GM12878 (cell line): ENCODE results near the gene YWHAG. TPM values are rescaled to one million over a fixed set of nuclear protein-coding genes. Genes with fewer than 3 reads are reported as not detected.

Experiments
- BACH1 ChIP-seq: fragments of 450-650 bp; IDR thresholded peaks from 2 replicates; pipeline ENCODE4 v1.6.1; 2017; ENCODE audit warnings: mild to moderate bottlenecking, borderline replicate concordance
- BRCA1 ChIP-seq: IDR thresholded peaks from 2 replicates; pipeline ENCODE4 v1.6.1; 2011; ENCODE audit warnings: low read depth, low read length, improper control_type of control experiment
- CHD2 ChIP-seq: IDR thresholded peaks from 2 replicates; pipeline ENCODE4 v1.6.1; 2011; ENCODE audit warnings: low read depth, low read length, improper control_type of control experiment, borderline replicate concordance
- DPF2 ChIP-seq: fragments of 450-650 bp; IDR thresholded peaks from 2 replicates; pipeline ENCODE4 v1.6.1; 2017; ENCODE audit warnings: mild to moderate bottlenecking
- EED ChIP-seq: sonication (generic); IDR thresholded peaks from 2 replicates; pipeline ENCODE4 v1.6.1; 2016; ENCODE audit warnings: antibody characterized with exemption, low read depth
- EP300 ChIP-seq, 2 experiments: fragments of 150-350 bp in 1 of 2; IDR thresholded peaks; 2 replicates each; pipeline ENCODE4 v1.6.1; 2011 to 2012; ENCODE audit warnings: low read depth in 2 of 2, low read length in 2 of 2, borderline replicate concordance in 1 of 2, improper control_type of control experiment in 1 of 2, inconsistent platforms in 1 of 2; ENCODE audit not compliant: control insufficient read depth in 1 of 2
- HDAC2 ChIP-seq: fragments of 200-600 bp; sonication (generic); IDR thresholded peaks from 2 replicates; pipeline ENCODE4 v1.6.1; 2017
- HDGF ChIP-seq: fragments of 450-650 bp; IDR thresholded peaks from 2 replicates; pipeline ENCODE4 v1.6.1; 2016; ENCODE audit warnings: antibody characterized with exemption
- IKZF2 ChIP-seq, 2 experiments: fragments of 450-650 bp; IDR thresholded peaks; 2 replicates each; pipeline ENCODE4 v1.6.1; 2017; ENCODE audit warnings: mild to moderate bottlenecking in 2 of 2, moderate library complexity in 2 of 2
- IRF4 ChIP-seq: IDR thresholded peaks from 2 replicates; pipeline ENCODE4 v1.6.1; 2011; ENCODE audit warnings: low read depth, low read length
- MTA3 ChIP-seq: IDR thresholded peaks from 2 replicates; pipeline ENCODE4 v1.6.1; 2012; ENCODE audit warnings: low read length, inconsistent platforms, borderline replicate concordance
- MYC ChIP-seq: IDR thresholded peaks from 2 replicates; pipeline ENCODE4 v1.6.1; 2011; ENCODE audit warnings: mild to moderate bottlenecking, low read length, moderate library complexity, inconsistent platforms; ENCODE audit not compliant: insufficient read depth, insufficient replicate concordance, insufficient read length, severe bottlenecking
- NRF1 ChIP-seq: conservative IDR thresholded peaks from 2 replicates; pipeline ENCODE4 v1.6.1; 2011; ENCODE audit warnings: mild to moderate bottlenecking, low read depth, low read length, improper control_type of control experiment
- PAX8 ChIP-seq: fragments of 450-650 bp; IDR thresholded peaks from 2 replicates; pipeline ENCODE4 v1.6.1; 2017; ENCODE audit warnings: mild to moderate bottlenecking, moderate library complexity
- SMAD1 ChIP-seq: fragments of 450-650 bp; IDR thresholded peaks from 2 replicates; pipeline ENCODE4 v1.6.1; 2018; ENCODE audit warnings: mild to moderate bottlenecking, low read depth; ENCODE audit not compliant: partially characterized antibody
- SMARCA5 ChIP-seq: fragments of 450-650 bp; IDR thresholded peaks from 2 replicates; pipeline ENCODE4 v1.6.1; 2017; ENCODE audit warnings: mild to moderate bottlenecking
- SMC3 ChIP-seq: IDR thresholded peaks from 2 replicates; pipeline ENCODE4 v1.6.1; 2011; ENCODE audit warnings: low read length, improper control_type of control experiment, borderline replicate concordance
- SUZ12 ChIP-seq: fragments of 200-600 bp; sonication (generic); IDR thresholded peaks from one replicate; pipeline ENCODE4 v1.6.1; 2018; ENCODE audit warnings: antibody characterized with exemption, mild to moderate bottlenecking; ENCODE audit not compliant: unreplicated experiment
- TAF1 ChIP-seq: IDR thresholded peaks from 2 replicates; pipeline ENCODE4 v1.6.1; 2011; ENCODE audit warnings: mild to moderate bottlenecking, low read depth, low read length, borderline replicate concordance
- TARDBP ChIP-seq: IDR thresholded peaks from 2 replicates; pipeline ENCODE4 v1.6.1; 2016; ENCODE audit warnings: borderline replicate concordance
- polyA plus RNA-seq, 11 experiments: library from polyadenylated mRNA; depleted of rRNA in 4 of 11; unstranded in 6 of 11; stranded (reverse) in 5 of 11; fragments of >200 nt; fragmentation: Nextera tagmentation in 4 of 11; fragmentation: Illumina TruSeq in 1 of 11; extraction: Ambion mirVana in 4 of 11; extraction: Trizol in 1 of 11; gene quantifications; 1 replicate in 1 of 11; 2 replicates in 10 of 11; pipeline versions ENCODE4 v1.2.1 to v1.2.3, GENCODE V29; 2011 to 2016; ENCODE audit warnings: inconsistent platforms in 2 of 11, missing spikeins in 2 of 11, low read depth in 1 of 11
- total RNA-seq, 4 experiments: library from RNA; depleted of rRNA in 3 of 4; stranded (reverse); fragments of >200 nt in 3 of 4; fragmentation: Illumina TruSeq in 1 of 4; extraction: Trizol in 1 of 4; gene quantifications; 2 replicates each; pipeline versions ENCODE4 v1.2.1 to v1.2.3, GENCODE V29; 2013 to 2021
- TF ChIP-seq, protein P1 (sequence below): fragments of 450-650 bp; formaldehyde crosslinking; IDR thresholded peaks from 2 replicates; pipeline ENCODE4 v1.4.0; 2022; ENCODE audit warnings: mild to moderate bottlenecking, moderate library complexity
- TF ChIP-seq, protein P2 (sequence below): IDR thresholded peaks from 2 replicates; pipeline ENCODE4 v1.6.1; 2012; ENCODE audit warnings: low read depth, low read length, improper control_type of control experiment
- TF ChIP-seq, protein P3 (sequence below): fragments of 450-650 bp; IDR thresholded peaks from 2 replicates; pipeline ENCODE4 v1.6.1; 2018; ENCODE audit warnings: mild to moderate bottlenecking, low read depth, moderate library complexity; ENCODE audit not compliant: partially characterized antibody
- TF ChIP-seq, protein P4 (sequence below): IDR thresholded peaks from 2 replicates; pipeline ENCODE4 v1.6.1; 2011; ENCODE audit warnings: borderline replicate concordance, low read depth, mild to moderate bottlenecking, moderate library complexity, mixed read lengths, low read length; ENCODE audit not compliant: insufficient read depth; ENCODE audit errors: extremely low read length

Gene YWHAG
- total and polyA plus RNA-seq, 10 of the 15 experiments (the other 5 are each of a cell fraction or from before 2014, with no cell fraction given) = 20.2 to 157 (median 41.3) TPM

DNA sequence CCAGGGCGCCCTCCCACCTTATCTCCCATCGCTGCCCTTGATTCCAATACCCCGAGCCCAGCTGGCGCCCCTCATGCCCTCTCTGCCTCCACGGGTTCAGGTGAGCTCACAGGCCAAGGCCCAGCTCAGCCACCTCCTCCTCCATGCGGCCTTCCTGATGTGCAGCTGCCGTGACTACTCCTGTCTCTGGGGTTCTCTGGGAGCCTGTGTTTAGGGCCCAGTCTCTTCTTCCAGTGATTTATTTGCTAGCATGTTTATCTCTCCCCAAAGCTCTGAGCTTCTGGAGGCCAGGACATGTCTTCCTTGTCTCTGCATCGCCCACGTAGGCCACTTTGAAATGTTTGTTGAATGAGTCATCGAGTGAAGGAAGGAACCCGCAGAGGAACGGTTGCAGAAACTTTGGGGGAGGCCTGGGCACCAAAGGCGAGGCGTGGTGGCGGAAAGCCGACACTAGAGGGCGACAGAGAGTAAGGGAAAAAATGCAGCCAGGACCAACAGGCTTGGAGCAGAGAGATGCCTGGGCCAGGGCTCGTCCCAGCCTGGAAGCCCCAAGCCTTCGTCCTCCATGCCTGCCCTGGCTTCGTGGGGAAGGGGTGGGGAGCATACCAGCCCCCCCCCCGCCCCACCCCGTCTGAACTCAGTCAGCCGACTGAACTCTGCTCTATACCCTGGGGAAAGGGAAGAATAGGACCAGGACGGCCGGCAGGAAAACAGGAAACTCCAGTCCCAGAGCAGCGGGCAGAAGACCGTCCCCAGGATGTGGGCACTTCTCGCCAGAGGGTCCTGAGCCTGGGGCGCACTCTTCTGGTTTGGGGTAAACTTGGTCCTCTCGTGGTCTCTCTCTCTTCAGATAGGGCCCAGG is 67.2 kb downstream of the YWHAG start (continued):
- TF ChIP-seq CHD2 = no peak
- TF ChIP-seq EP300 (IDR thresholded peaks at IDR 0.05; ENCODE audit: borderline replicate concordance in 1 of 2, control insufficient read depth in 1 of 2, low read depth in 2 of 2, low read length in 2 of 2) = 0 out of 4 replicates have a peak, but pooled peaks of 1 of the 2 experiments have one; percentile 16
- TF ChIP-seq SMAD1 = no peak
- TF ChIP-seq MTA3 = no peak
- TF ChIP-seq MYC = no peak
- no peak for TF ChIP-seq TARDBP
- TF ChIP-seq, protein P1, sequence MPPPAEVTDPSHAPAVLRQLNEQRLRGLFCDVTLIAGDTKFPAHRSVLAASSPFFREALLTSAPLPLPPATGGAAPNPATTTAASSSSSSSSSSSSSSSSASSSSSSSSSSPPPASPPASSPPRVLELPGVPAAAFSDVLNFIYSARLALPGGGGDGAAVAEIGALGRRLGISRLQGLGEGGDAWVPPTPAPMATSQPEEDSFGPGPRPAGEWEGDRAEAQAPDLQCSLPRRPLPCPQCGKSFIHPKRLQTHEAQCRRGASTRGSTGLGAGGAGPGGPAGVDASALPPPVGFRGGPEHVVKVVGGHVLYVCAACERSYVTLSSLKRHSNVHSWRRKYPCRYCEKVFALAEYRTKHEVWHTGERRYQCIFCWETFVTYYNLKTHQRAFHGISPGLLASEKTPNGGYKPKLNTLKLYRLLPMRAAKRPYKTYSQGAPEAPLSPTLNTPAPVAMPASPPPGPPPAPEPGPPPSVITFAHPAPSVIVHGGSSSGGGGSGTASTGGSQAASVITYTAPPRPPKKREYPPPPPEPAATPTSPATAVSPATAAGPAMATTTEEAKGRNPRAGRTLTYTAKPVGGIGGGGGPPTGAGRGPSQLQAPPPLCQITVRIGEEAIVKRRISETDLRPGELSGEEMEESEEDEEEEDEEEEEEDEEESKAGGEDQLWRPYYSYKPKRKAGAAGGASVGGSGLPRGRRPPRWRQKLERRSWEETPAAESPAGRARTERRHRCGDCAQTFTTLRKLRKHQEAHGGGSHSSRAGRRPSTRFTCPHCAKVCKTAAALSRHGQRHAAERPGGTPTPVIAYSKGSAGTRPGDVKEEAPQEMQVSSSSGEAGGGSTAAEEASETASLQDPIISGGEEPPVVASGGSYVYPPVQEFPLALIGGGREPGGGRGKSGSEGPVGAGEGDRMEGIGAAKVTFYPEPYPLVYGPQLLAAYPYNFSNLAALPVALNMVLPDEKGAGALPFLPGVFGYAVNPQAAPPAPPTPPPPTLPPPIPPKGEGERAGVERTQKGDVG = no peak
- no peak for TF ChIP-seq BACH1
- TF ChIP-seq IKZF2 (IDR thresholded peaks at IDR 0.05) = peak; percentile 67 to 68; a peak in 2 of 4 replicates
- no peak for TF ChIP-seq NRF1
- TF ChIP-seq, protein P2, sequence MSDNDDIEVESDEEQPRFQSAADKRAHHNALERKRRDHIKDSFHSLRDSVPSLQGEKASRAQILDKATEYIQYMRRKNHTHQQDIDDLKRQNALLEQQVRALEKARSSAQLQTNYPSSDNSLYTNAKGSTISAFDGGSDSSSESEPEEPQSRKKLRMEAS = no peak; the same call in 1 of the 2 replicates
- peak; percentile 97 for TF ChIP-seq SMC3
- no peak for TF ChIP-seq TAF1
- TF ChIP-seq IRF4 = peak; percentile 54; the same call in 1 of the 2 replicates
- TF ChIP-seq, protein P3, sequence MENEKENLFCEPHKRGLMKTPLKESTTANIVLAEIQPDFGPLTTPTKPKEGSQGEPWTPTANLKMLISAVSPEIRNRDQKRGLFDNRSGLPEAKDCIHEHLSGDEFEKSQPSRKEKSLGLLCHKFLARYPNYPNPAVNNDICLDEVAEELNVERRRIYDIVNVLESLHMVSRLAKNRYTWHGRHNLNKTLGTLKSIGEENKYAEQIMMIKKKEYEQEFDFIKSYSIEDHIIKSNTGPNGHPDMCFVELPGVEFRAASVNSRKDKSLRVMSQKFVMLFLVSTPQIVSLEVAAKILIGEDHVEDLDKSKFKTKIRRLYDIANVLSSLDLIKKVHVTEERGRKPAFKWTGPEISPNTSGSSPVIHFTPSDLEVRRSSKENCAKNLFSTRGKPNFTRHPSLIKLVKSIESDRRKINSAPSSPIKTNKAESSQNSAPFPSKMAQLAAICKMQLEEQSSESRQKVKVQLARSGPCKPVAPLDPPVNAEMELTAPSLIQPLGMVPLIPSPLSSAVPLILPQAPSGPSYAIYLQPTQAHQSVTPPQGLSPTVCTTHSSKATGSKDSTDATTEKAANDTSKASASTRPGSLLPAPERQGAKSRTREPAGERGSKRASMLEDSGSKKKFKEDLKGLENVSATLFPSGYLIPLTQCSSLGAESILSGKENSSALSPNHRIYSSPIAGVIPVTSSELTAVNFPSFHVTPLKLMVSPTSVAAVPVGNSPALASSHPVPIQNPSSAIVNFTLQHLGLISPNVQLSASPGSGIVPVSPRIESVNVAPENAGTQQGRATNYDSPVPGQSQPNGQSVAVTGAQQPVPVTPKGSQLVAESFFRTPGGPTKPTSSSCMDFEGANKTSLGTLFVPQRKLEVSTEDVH = no peak
- TF ChIP-seq PAX8 = no peak
- TF ChIP-seq DPF2 = peak; percentile 51; the same call in 1 of the 2 replicates
- TF ChIP-seq SUZ12 = no peak
- no peak for TF ChIP-seq BRCA1
- peak; percentile 74 for TF ChIP-seq EED
- TF ChIP-seq HDAC2 = no peak
- no peak for TF ChIP-seq HDGF
- peak; percentile 87; the same call in 1 of the 2 replicates for TF ChIP-seq SMARCA5
- TF ChIP-seq, protein P4, sequence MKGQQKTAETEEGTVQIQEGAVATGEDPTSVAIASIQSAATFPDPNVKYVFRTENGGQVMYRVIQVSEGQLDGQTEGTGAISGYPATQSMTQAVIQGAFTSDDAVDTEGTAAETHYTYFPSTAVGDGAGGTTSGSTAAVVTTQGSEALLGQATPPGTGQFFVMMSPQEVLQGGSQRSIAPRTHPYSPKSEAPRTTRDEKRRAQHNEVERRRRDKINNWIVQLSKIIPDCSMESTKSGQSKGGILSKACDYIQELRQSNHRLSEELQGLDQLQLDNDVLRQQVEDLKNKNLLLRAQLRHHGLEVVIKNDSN = no peak
